ENCODE results near the gene TAF1B. TPM values are rescaled to one million over a fixed set of nuclear protein-coding genes. Genes with fewer than 3 reads are reported as not detected.

The TAF1B gene
- total RNA-seq, 1 experiment from 2014 or later = 29.9 TPM

GRCh38 chr2:9797681-9798556 lies 45.4 kb upstream of the TAF1B start:
- Histone ChIP-seq H4K91ac (ENCODE audit: insufficient read length, low read depth, low read length) (no peak overlapping the region), H2AFZ (ENCODE audit: low read length) (no peak overlapping the region), H4K20me1 (ENCODE audit: control insufficient read depth, insufficient read depth, insufficient read length) (no peaks in the 10 kb centered on the region), H2BK20ac (ENCODE audit: low read depth, low read length, poor library complexity, severe bottlenecking) (no peak overlapping the region), H2BK120ac (ENCODE audit: low read depth, low read length, poor library complexity, severe bottlenecking) (no peak overlapping the region), H3K18ac (ENCODE audit: insufficient read length, low read depth, low read length) (no peak overlapping the region), H3K27me3 (ENCODE audit: insufficient read depth, low read length) (no peaks in the 10 kb centered on the region), H3K4me1 (ENCODE audit: insufficient read depth, low read length) (no peaks in the 10 kb centered on the region), H3K9me3 (ENCODE audit: control insufficient read depth, low read depth, low read length) (no peaks in the 10 kb centered on the region), H3K23me2 (ENCODE audit: insufficient read length, low read depth, low read length, poor library complexity, severe bottlenecking) (no peaks in the 10 kb centered on the region), H3T11ph (ENCODE audit: low read length) (no peak overlapping the region), H4K5ac (ENCODE audit: insufficient read length, low read depth, low read length) (no peak overlapping the region), H3K27ac (ENCODE audit: insufficient read length, low read depth, low read length) (no peak overlapping the region), H3K9ac (ENCODE audit: extremely low read depth, insufficient read length, low read length) (no peak overlapping the region), H3K14ac (ENCODE audit: insufficient read depth, low read length) (no peak overlapping the region), H2BK15ac (ENCODE audit: low read depth, low read length) (no peak overlapping the region), H2AK5ac (ENCODE audit: insufficient read length, low read length) (no peak overlapping the region), H3K23ac (ENCODE audit: insufficient read length, low read depth, low read length) (no peak overlapping the region), H3K79me1 (ENCODE audit: insufficient read depth, low read depth, low read length, poor library complexity, severe bottlenecking) (no peaks in the 10 kb centered on the region), H2BK12ac (ENCODE audit: insufficient read length, low read depth, low read length) (no peak overlapping the region), H4K8ac (replicated peaks; ENCODE audit: insufficient read length, low read depth, low read length) (no peak overlapping the region), H3K4ac (ENCODE audit: low read depth, low read length) (no peak overlapping the region), H3K56ac (ENCODE audit: insufficient read length, low read depth, low read length) (no peak overlapping the region), H2BK5ac (ENCODE audit: insufficient read length, low read length) (no peak overlapping the region), H3K79me2 (ENCODE audit: insufficient read depth, low read length) (no peaks in the 10 kb centered on the region), H3K4me2 (ENCODE audit: insufficient read depth, insufficient read length, low read length) (no peak overlapping the region)
- Mint-ChIP-seq H3K4me3 (no peak overlapping the region), H3K4me1 (peaks cover 25 to 43% of the 10 kb centered on the region in 2 experiments), H3K36me3 (ENCODE audit: insufficient read depth in 1 of 3, low read depth in 3 of 3) (no peaks in the 10 kb centered on the region), H3K27me3 (ENCODE audit: low read depth) (no peaks in the 10 kb centered on the region; the same call in 1 of the 2 replicates), H3K9me3 (no peaks in the 10 kb centered on the region; a peak in 1 of 5 replicates), H3K27ac (no peak overlapping the region)
- no peak for DNase-seq
- WGBS (ENCODE audit: extremely low coverage, insufficient read length, low lambda C conversion rate) = no CpG with 5 or more reads among the region's 18 CpGs
- TF ChIP-seq CTCF (conservative IDR thresholded peaks at IDR 0.05) = no peak
